Stomach (tissue), 4 donors: ENCODE measurements around the gene KCTD10.

Experiments
- CTCF ChIP-seq, 7 experiments: fragments of 450-650 bp in 4 of 7; fragments of 200-600 bp in 3 of 7; sonication (generic) in 3 of 7; IDR thresholded peaks; one replicate each; pipeline ENCODE4 v1.5.1; 2016 to 2019; ENCODE audit warnings: antibody characterized with exemption in 7 of 7, control low read depth in 2 of 7, mild to moderate bottlenecking in 1 of 7
- EP300 ChIP-seq: sonication (generic); formaldehyde crosslinking; IDR thresholded peaks from one replicate; pipeline ENCODE4 v1.6.1; 2017; ENCODE audit warnings: antibody characterized with exemption
- POLR2A ChIP-seq, 4 donors: fragments of 450-650 bp; IDR thresholded peaks; one replicate each; pipeline ENCODE4 v1.6.1; 2016; ENCODE audit warnings: antibody characterized with exemption in 4 of 4, control low read depth in 2 of 4, mild to moderate bottlenecking in 1 of 4, moderate library complexity in 1 of 4
- POLR2AphosphoS5 ChIP-seq, 3 donors: sonication (generic); formaldehyde crosslinking; IDR thresholded peaks; one replicate each; pipeline ENCODE4 v1.6.1; 2016; ENCODE audit warnings: antibody characterized with exemption in 3 of 3

GRCh38 chr12:109477963-109478315 lies 839 bp upstream of the KCTD10 start:
- no peak for TF ChIP-seq CTCF (IDR thresholded peaks at IDR 0.05)
- TF ChIP-seq POLR2AphosphoS5 (IDR thresholded peaks at IDR 0.05) = no peak
- no peak for TF ChIP-seq POLR2A (IDR thresholded peaks at IDR 0.05)
- TF ChIP-seq EP300 = no peak
